ENCODE results near the gene BCOR. TPM values are rescaled to one million over a fixed set of nuclear protein-coding genes. Genes with fewer than 3 reads are reported as not detected.

BCOR gene
- total and polyA plus RNA-seq, 2 of the 8 experiments (the other 6 are each of a cell fraction or from before 2014, with no cell fraction given), result 25.0 to 50.8 TPM

GRCh38 chrX:40057405-40057804 is 40.4 kb downstream of the BCOR start:
- Histone ChIP-seq H4K8ac (ENCODE audit: extremely low read depth, insufficient read depth, low read length) (no peak overlapping the region), H3K23me2 (ENCODE audit: low read depth, low read length) (no peaks in the 10 kb centered on the region), H3K4ac (replicated peaks; ENCODE audit: insufficient read length, low read depth, low read length) (no peak overlapping the region), H2AFZ (ENCODE audit: low read length) (no peak overlapping the region), H3K27me3 (replicated peaks in 1 of 4; ENCODE audit: control insufficient read depth in 3 of 4, extremely low read depth in 1 of 4, insufficient read depth in 3 of 4, low read length in 3 of 4) (no peaks in the 10 kb centered on the region), H4K5ac (ENCODE audit: insufficient read length, low read depth, low read length) (no peak overlapping the region), H3K9ac (replicated peaks in 1 of 4; ENCODE audit: extremely low read depth in 1 of 4, low read depth in 3 of 4, low read length in 3 of 4) (no peak overlapping the region), H3K4me2 (ENCODE audit: insufficient read depth in 1 of 2, low read depth in 2 of 2, low read length in 2 of 2) (no peak overlapping the region), H3K36me3 (ENCODE audit: control insufficient read depth in 2 of 4, insufficient read depth in 4 of 4, low read length in 3 of 4) (peaks cover 20 to 88% (median 67%) of the 10 kb centered on the region in 4 experiments), H3K23ac (ENCODE audit: insufficient read length) (no peak overlapping the region), H2AK5ac (ENCODE audit: low read depth, low read length) (no peak overlapping the region), H3K14ac (ENCODE audit: insufficient read length) (no peak overlapping the region), H3K9me3 (ENCODE audit: insufficient read depth in 2 of 2, low read depth in 1 of 2, low read length in 1 of 2) (peaks cover 3 to 12% of the 10 kb centered on the region in 2 experiments; a peak in 3 of 4 replicates), H3K27ac (ENCODE audit: low read depth, low read length) (no peak overlapping the region), H2BK15ac (ENCODE audit: low read length) (no peak overlapping the region), H3K79me1 (ENCODE audit: low read depth, low read length) (no peaks in the 10 kb centered on the region), H3K4me1 (replicated peaks in 1 of 4; ENCODE audit: control insufficient read depth in 3 of 4, insufficient read depth in 4 of 4, low read length in 3 of 4) (no peaks in the 10 kb centered on the region), H2BK20ac (ENCODE audit: low read length) (no peak overlapping the region), H3K18ac (ENCODE audit: extremely low read depth, low read length) (no peak overlapping the region), H2BK5ac (ENCODE audit: low read depth, low read length) (peak overlapping the region; percentile 44; the same call in 1 of the 2 replicates), H3K56ac (replicated peaks; ENCODE audit: insufficient read length, low read depth, low read length) (no peak overlapping the region), H3K79me2 (ENCODE audit: control insufficient read depth in 1 of 2, insufficient read depth in 2 of 2, low read length in 2 of 2) (no peaks in the 10 kb centered on the region; a peak in 1 of 4 replicates), H4K20me1 (replicated peaks in 1 of 2; ENCODE audit: control insufficient read depth in 1 of 2, insufficient read depth in 2 of 2, low read length in 2 of 2) (peaks cover 0 to 3% of the 10 kb centered on the region in 2 experiments), H4K91ac (replicated peaks; ENCODE audit: insufficient read length, low read length) (no peak overlapping the region), H2BK120ac (replicated peaks; ENCODE audit: low read depth, low read length) (no peak overlapping the region), H3K4me3 (ENCODE audit: extremely low read depth in 1 of 4, insufficient read depth in 2 of 4, low read depth in 3 of 4, low read length in 4 of 4) (no peak overlapping the region), H2BK12ac (ENCODE audit: low read depth, low read length) (no peak overlapping the region)
- DNase-seq (ENCODE audit: low read depth in 1 of 2, low spot score in 2 of 2) (no peak), FAIRE-seq (no peak)
- POLR2A ChIA-PET (ENCODE audit: partially characterized antibody), result interaction anchor here (1.0 to 3.0 kb wide), 4 partner anchors 8 to 40 kb away, joined by 3 to 11 read pairs (median 4); no protein-coding TSS in a partner anchor
- WGBS, 2 experiments (ENCODE audit: extremely low coverage in 1 of 2, insufficient coverage in 1 of 2, insufficient read length in 1 of 2, insufficient replicate concordance in 2 of 2, low coverage in 1 of 2, low lambda C conversion rate in 2 of 2, missing lambda C conversion rate in 1 of 2), result 86% methylated on average over 7 of the region's 9 CpGs; no CpG with 5 or more reads in 1 of the 2 experiments
- no peak for TF ChIP-seq TBP (IDR thresholded peaks at IDR 0.05; ENCODE audit: low read depth, low read length)
- TF ChIP-seq CHD2 (IDR thresholded peaks at IDR 0.05; ENCODE audit: low read length), result no peak
- no peak for TF ChIP-seq SUZ12 (IDR thresholded peaks at IDR 0.05; ENCODE audit: low read length)
- TF ChIP-seq RAD21 (IDR thresholded peaks at IDR 0.05 in 1 of 2, conservative IDR thresholded peaks at IDR 0.05 in 1 of 2; ENCODE audit: low read depth in 2 of 2, low read length in 2 of 2), result peak; percentile 43 to 66; a peak in 3 of 4 replicates
- no peak for TF ChIP-seq EZH2 (IDR thresholded peaks at IDR 0.05; ENCODE audit: low read depth, low read length, severe bottlenecking)
- no peak for TF ChIP-seq GTF2F1 (IDR thresholded peaks at IDR 0.05; ENCODE audit: borderline replicate concordance, low read depth, low read length)
- TF ChIP-seq PHF8 (conservative IDR thresholded peaks at IDR 0.05; ENCODE audit: low read depth, low read length), result no peak
- no peak for TF ChIP-seq KDM5A (IDR thresholded peaks at IDR 0.05; ENCODE audit: low read length)
- TF ChIP-seq CTCF (IDR thresholded peaks at IDR 0.05; ENCODE audit: control extremely low read depth in 1 of 3, insufficient read depth in 1 of 3, low read depth in 1 of 3, low read length in 3 of 3), result peak in 2 of 3 experiments; percentile 25 to 49; a peak in 1 of 4 replicates
- CTCF ChIA-PET (ENCODE audit: partially characterized antibody), result interaction anchor here (0.9 to 1.9 kb wide), 14 partner anchors 8 to 894 kb away, joined by 3 to 8 read pairs (median 4); no protein-coding TSS in a partner anchor

All from H1 (cell line).